DMS153 (cell line): ENCODE data around the gene NCK2.

Experiments used
- DNase-seq: peaks from one replicate; lab custom pipeline; 2025; lab: John Stamatoyannopoulos, UW

Gene NCK2

GRCh38 chr2:105814291-105814940 lies 69.7 kb downstream of the NCK2 start:
- no peak for DNase-seq

GRCh38 chr2:105815401-105815800 lies 70.7 kb downstream of the NCK2 start:
- DNase-seq: no peak

GRCh38 chr2:105820151-105820550 lies 75.4 kb downstream of the NCK2 start:
- no peak for DNase-seq

GRCh38 chr2:105820691-105821090 lies 76.0 kb downstream of the NCK2 start:
- no peak for DNase-seq

GRCh38 chr2:105821428-105822125 lies 76.9 kb downstream of the NCK2 start:
- no peak for DNase-seq

GRCh38 chr2:105822186-105822585 lies 77.5 kb downstream of the NCK2 start:
- DNase-seq: no peak

- no peak for DNase-seq
Measured at GRCh38 chr2:105824446-105824845, 79.7 kb downstream of the NCK2 start.

GRCh38 chr2:105827351-105828096 lies 82.8 kb downstream of the NCK2 start:
- DNase-seq: no peak

- no peak for DNase-seq
Measured at GRCh38 chr2:105828558-105828957, 83.8 kb downstream of the NCK2 start.

- DNase-seq: no peak
Measured at GRCh38 chr2:105834931-105835330, 90.2 kb downstream of the NCK2 start.

- DNase-seq: no peak
Measured at GRCh38 chr2:105836341-105836740, 91.6 kb downstream of the NCK2 start.

- DNase-seq: no peak
Measured at GRCh38 chr2:105836840-105837692, 92.4 kb downstream of the NCK2 start.

- no peak for DNase-seq
Measured at GRCh38 chr2:105839793-105840192, 95.1 kb downstream of the NCK2 start.

GRCh38 chr2:105840933-105841332 lies 96.2 kb downstream of the NCK2 start:
- DNase-seq: no peak

GRCh38 chr2:105841551-105841950 lies 96.8 kb downstream of the NCK2 start:
- DNase-seq: no peak

- no peak for DNase-seq
Measured at GRCh38 chr2:105842555-105842954, 97.8 kb downstream of the NCK2 start.

- no peak for DNase-seq
Measured at GRCh38 chr2:105843476-105844374, 99.0 kb downstream of the NCK2 start.

- no peak for DNase-seq
Measured at GRCh38 chr2:105845976-105846375, 101.3 kb downstream of the NCK2 start.

GRCh38 chr2:105847056-105847455 lies 102.3 kb downstream of the NCK2 start:
- no peak for DNase-seq

GRCh38 chr2:105848367-105848766 lies 103.7 kb downstream of the NCK2 start:
- DNase-seq: no peak
